PC-9 (cell line): Measurements from ENCODE around the gene TYSND1. TPM values are rescaled to one million over a fixed set of nuclear protein-coding genes. Genes with fewer than 3 reads are reported as not detected.

ENCODE experiments used
- BruUV-seq: library from RNA; stranded (reverse); fragments of 400-500 nt; replicated peaks from 2 replicates; lab custom pipeline; 2021; lab: Mats Ljungman, UMichigan
- CTCF ChIA-PET: fragments of 300-600 bp; sonication (Branson Sonifier 250); formaldehyde crosslinking; loops from one replicate; lab custom pipeline; 2022; ENCODE audit warnings: antibody characterized with exemption; lab: Charles Lee
- POLR2A ChIA-PET: fragments of 300-600 bp; sonication (Branson Sonifier 250); formaldehyde crosslinking; loops from one replicate; lab custom pipeline; 2022; ENCODE audit warnings: antibody characterized with exemption; ENCODE audit not compliant: unreplicated experiment; lab: Charles Lee
- DNase-seq, 2 experiments: peaks; one replicate each; pipeline versions ENCODE4 v3.0.0 to v3.0.0-alpha.2; 2015 to 2022; ENCODE audit warnings: mixed read lengths in 1 of 2
- H2AFZ ChIP-seq: fragments of 200-600 bp; sonication (generic); 2 replicates; pipeline ENCODE4 v1.8.1; 2017; ENCODE audit warnings: antibody characterized with exemption
- H3F3A ChIP-seq: fragments of 200-600 bp; sonication (generic); 2 replicates; pipeline ENCODE4 v1.8.1; 2017; ENCODE audit warnings: antibody characterized with exemption, mild to moderate bottlenecking, low read depth; ENCODE audit not compliant: insufficient read depth
- H3K27ac ChIP-seq: fragments of 200-600 bp; sonication (generic); 2 replicates; pipeline ENCODE4 v1.6.1; 2016; ENCODE audit warnings: mixed run types
- H3K27me3 ChIP-seq: fragments of 200-600 bp; sonication (generic); 2 replicates; pipeline ENCODE4 v1.6.1; 2016; ENCODE audit warnings: low read depth, mixed run types; ENCODE audit not compliant: insufficient read depth
- H3K36me3 ChIP-seq: fragments of 200-600 bp; sonication (generic); 2 replicates; pipeline ENCODE4 v1.6.1; 2016; ENCODE audit warnings: low read depth, mixed run types
- H3K4me1 ChIP-seq: fragments of 200-600 bp; sonication (generic); replicated peaks from 2 replicates; pipeline ENCODE4 v1.6.1; 2016; ENCODE audit warnings: mixed run types; ENCODE audit not compliant: insufficient read depth
- H3K4me2 ChIP-seq: fragments of 200-600 bp; sonication (generic); 2 replicates; pipeline ENCODE4 v1.6.1; 2017; ENCODE audit warnings: mixed run types
- H3K4me3 ChIP-seq: fragments of 200-600 bp; sonication (generic); 2 replicates; pipeline ENCODE4 v1.6.1; 2016; ENCODE audit warnings: mixed run types
- H3K79me2 ChIP-seq: fragments of 200-600 bp; sonication (generic); 2 replicates; pipeline ENCODE4 v1.6.1; 2017; ENCODE audit warnings: low read depth, mixed run types
- H3K9me2 ChIP-seq: fragments of 200-600 bp; sonication (generic); 2 replicates; pipeline ENCODE4 v1.8.1; 2017; ENCODE audit warnings: mild to moderate bottlenecking; ENCODE audit not compliant: insufficient read depth
- H3K9me3 ChIP-seq: fragments of 200-600 bp; sonication (generic); 2 replicates; pipeline ENCODE4 v1.8.1; 2016; ENCODE audit warnings: low read depth; ENCODE audit not compliant: insufficient read depth
- H4K20me1 ChIP-seq: fragments of 200-600 bp; sonication (generic); 2 replicates; pipeline ENCODE4 v1.8.1; 2017; ENCODE audit not compliant: insufficient read depth
- EZH2 ChIP-seq: fragments of 200-600 bp; sonication (generic); IDR thresholded peaks from 2 replicates; pipeline ENCODE4 v1.8.0; 2017; ENCODE audit warnings: antibody characterized with exemption, low read depth
- intact Hi-C: fragments of 100-400 bp; cut with micrococcal nuclease; formaldehyde crosslinking; loops from one replicate; pipeline ENCODE4 v1.10.0; 2022; ENCODE audit not compliant: unreplicated experiment
- total RNA-seq: library from RNA; stranded (reverse); gene quantifications from 2 replicates; pipeline ENCODE4 v1.2.3, GENCODE V29; 2021
- TF ChIP-seq, protein P1 (sequence below): fragments of 200-600 bp; sonication (generic); conservative IDR thresholded peaks from 2 replicates; pipeline ENCODE4 v1.6.1; 2017; ENCODE audit warnings: mixed run types, antibody characterized with exemption, mild to moderate bottlenecking, moderate library complexity

TYSND1 gene
- total RNA-seq, 1 experiment from 2014 or later, result 28.0 TPM

GRCh38 chr10:70093335-70093944 lies 53.1 kb downstream of the TYSND1 start:
- TF ChIP-seq EZH2, result no peak
- TF ChIP-seq, protein P1, sequence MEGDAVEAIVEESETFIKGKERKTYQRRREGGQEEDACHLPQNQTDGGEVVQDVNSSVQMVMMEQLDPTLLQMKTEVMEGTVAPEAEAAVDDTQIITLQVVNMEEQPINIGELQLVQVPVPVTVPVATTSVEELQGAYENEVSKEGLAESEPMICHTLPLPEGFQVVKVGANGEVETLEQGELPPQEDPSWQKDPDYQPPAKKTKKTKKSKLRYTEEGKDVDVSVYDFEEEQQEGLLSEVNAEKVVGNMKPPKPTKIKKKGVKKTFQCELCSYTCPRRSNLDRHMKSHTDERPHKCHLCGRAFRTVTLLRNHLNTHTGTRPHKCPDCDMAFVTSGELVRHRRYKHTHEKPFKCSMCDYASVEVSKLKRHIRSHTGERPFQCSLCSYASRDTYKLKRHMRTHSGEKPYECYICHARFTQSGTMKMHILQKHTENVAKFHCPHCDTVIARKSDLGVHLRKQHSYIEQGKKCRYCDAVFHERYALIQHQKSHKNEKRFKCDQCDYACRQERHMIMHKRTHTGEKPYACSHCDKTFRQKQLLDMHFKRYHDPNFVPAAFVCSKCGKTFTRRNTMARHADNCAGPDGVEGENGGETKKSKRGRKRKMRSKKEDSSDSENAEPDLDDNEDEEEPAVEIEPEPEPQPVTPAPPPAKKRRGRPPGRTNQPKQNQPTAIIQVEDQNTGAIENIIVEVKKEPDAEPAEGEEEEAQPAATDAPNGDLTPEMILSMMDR, result no peak
- Histone ChIP-seq H4K20me1 (no peaks in the 10 kb centered on the region), H3K79me2 (no peaks in the 10 kb centered on the region), H3K4me3 (no peak overlapping the region), H3K27me3 (0 out of 2 replicates have a peak, but pooled peaks cover 4% of the 10 kb centered on the region), H3K27ac (no peak overlapping the region), H2AFZ (no peak overlapping the region), H3F3A (no peaks in the 10 kb centered on the region), H3K9me2 (no peaks in the 10 kb centered on the region), H3K4me1 (no peaks in the 10 kb centered on the region), H3K9me3 (no peaks in the 10 kb centered on the region), H3K4me2 (no peak overlapping the region), H3K36me3 (no peaks in the 10 kb centered on the region)
- DNase-seq, result no peak
- POLR2A ChIA-PET, result interaction anchor here (0.6 to 0.7 kb wide), 2 partner anchors 22 to 55 kb away, joined by 5 to 10 read pairs; no protein-coding TSS in a partner anchor
- no TSS peak for BruUV-seq
- intact Hi-C loops, result no loop called here
- CTCF ChIA-PET, result no interaction called here

- BruUV-seq, result no TSS peak
- Histone ChIP-seq H3K27ac (no peak overlapping the region), H3K4me1 (no peaks in the 10 kb centered on the region), H3K4me2 (no peak overlapping the region), H3K9me2 (no peaks in the 10 kb centered on the region), H3K4me3 (no peak overlapping the region), H3K9me3 (no peaks in the 10 kb centered on the region), H3K27me3 (0 out of 2 replicates have a peak, but pooled peaks cover 4% of the 10 kb centered on the region), H3K79me2 (no peaks in the 10 kb centered on the region), H3K36me3 (no peaks in the 10 kb centered on the region), H4K20me1 (no peaks in the 10 kb centered on the region), H2AFZ (no peak overlapping the region), H3F3A (no peaks in the 10 kb centered on the region)
- ChIA-PET POLR2A (no interaction called here), CTCF (interaction anchor here (0.6 kb wide), 1 partner anchor 57 kb away, joined by 4 read pairs; no protein-coding TSS in a partner anchor)
- DNase-seq, result no peak
- TF ChIP-seq, protein P1, result no peak
- no peak for TF ChIP-seq EZH2
- intact Hi-C loops, result no loop called here
These were observed 54.1 kb downstream of the TYSND1 start for GRCh38 chr10:70092389-70092718.

- intact Hi-C loops, result no loop called here
- H4K20me1 ChIP-seq, result no peaks in the 10 kb centered on the region
- DNase-seq, result no peak
These were observed 55.5 kb downstream of the TYSND1 start for GRCh38 chr10:70090951-70091350.

More at GRCh38 chr10:70090951-70091350, 55.5 kb downstream of the TYSND1 start:
- Histone ChIP-seq H2AFZ (no peak overlapping the region), H3K79me2 (no peaks in the 10 kb centered on the region), H3K4me2 (no peak overlapping the region), H3K36me3 (no peaks in the 10 kb centered on the region), H3K4me1 (no peaks in the 10 kb centered on the region), H3K9me3 (no peaks in the 10 kb centered on the region), H3K27me3 (0 out of 2 replicates have a peak, but pooled peaks cover 3% of the 10 kb centered on the region), H3K4me3 (no peak overlapping the region), H3K27ac (no peak overlapping the region), H3F3A (no peaks in the 10 kb centered on the region), H3K9me2 (no peaks in the 10 kb centered on the region)
- POLR2A ChIA-PET, result no interaction called here
- no peak for TF ChIP-seq EZH2
- TF ChIP-seq, protein P1, result no peak
- BruUV-seq, result no TSS peak
- CTCF ChIA-PET, result no interaction called here
